CD4-positive, alpha-beta memory T cell (primary cell): Measurements from ENCODE around the gene CNTN4. TPM values are rescaled to one million over a fixed set of nuclear protein-coding genes. Genes with fewer than 3 reads are reported as not detected.

ENCODE experiments used
- CTCF ChIA-PET: fragments of 350-600 bp; sonication (Branson Sonifier 250); formaldehyde crosslinking; loops from one replicate; lab custom pipeline; 2021; ENCODE audit warnings: inconsistent platforms; ENCODE audit not compliant: partially characterized antibody; lab: Charles Lee
- POLR2A ChIA-PET: fragments of 350-600 bp; sonication (Branson Sonifier 250); formaldehyde crosslinking; loops from one replicate; lab custom pipeline; 2021; ENCODE audit not compliant: partially characterized antibody; lab: Charles Lee
- DNase-seq, 5 donors: peaks; one replicate each; pipeline versions ENCODE4 v3.0.0 to v3.0.0-alpha.2; 2020 to 2022; ENCODE audit warnings: mixed read lengths in 1 of 5
- H3K27ac ChIP-seq: one replicate; pipeline ENCODE4 v1.7.0; 2013; ENCODE audit warnings: low read depth, low read length
- H3K27me3 ChIP-seq: 2 replicates; pipeline ENCODE4 v1.7.0; 2013; ENCODE audit warnings: mild to moderate bottlenecking, low read length, moderate library complexity; ENCODE audit not compliant: insufficient read depth
- H3K36me3 ChIP-seq: 2 replicates; pipeline ENCODE4 v1.7.0; 2013; ENCODE audit warnings: mild to moderate bottlenecking, low read length, moderate library complexity; ENCODE audit not compliant: insufficient read depth
- H3K4me1 ChIP-seq: 2 replicates; pipeline ENCODE4 v1.7.0; 2013; ENCODE audit warnings: mild to moderate bottlenecking, low read length, moderate library complexity; ENCODE audit not compliant: insufficient read depth
- H3K4me3 ChIP-seq, 2 donors: one replicate each; pipeline ENCODE4 v1.7.0; 2013; ENCODE audit warnings: low read length in 2 of 2, mild to moderate bottlenecking in 1 of 2
- H3K9me3 ChIP-seq, 2 donors: one replicate each; pipeline ENCODE4 v1.7.0; 2013; ENCODE audit warnings: low read length in 2 of 2, control low read depth in 1 of 2; ENCODE audit not compliant: control insufficient read depth in 1 of 2
- H3K27ac Mint-ChIP-seq, 7 donors: one replicate each; pipeline ENCODE4 v1.8.0; 2020 to 2021; ENCODE audit warnings: mixed read lengths in 7 of 7, mild to moderate bottlenecking in 6 of 7, inconsistent platforms in 3 of 7, moderate library complexity in 3 of 7
- H3K27me3 Mint-ChIP-seq, 2 donors: one replicate each; pipeline ENCODE4 v1.8.0; 2020 to 2021; ENCODE audit warnings: mixed read lengths in 2 of 2
- H3K36me3 Mint-ChIP-seq, 2 donors: one replicate each; pipeline ENCODE4 v1.8.0; 2020 to 2021; ENCODE audit warnings: mixed read lengths in 2 of 2, inconsistent platforms in 1 of 2, mild to moderate bottlenecking in 1 of 2
- H3K4me1 Mint-ChIP-seq, 4 donors: one replicate each; pipeline ENCODE4 v1.8.0; 2020 to 2021; ENCODE audit warnings: mixed read lengths in 4 of 4, mild to moderate bottlenecking in 1 of 4
- H3K4me3 Mint-ChIP-seq, 8 donors: one replicate each; pipeline ENCODE4 v1.8.0; 2020 to 2021; ENCODE audit warnings: mixed read lengths in 8 of 8, mild to moderate bottlenecking in 7 of 8, moderate library complexity in 6 of 8, inconsistent platforms in 3 of 8
- H3K9me3 Mint-ChIP-seq, 8 donors: one replicate each; pipeline ENCODE4 v1.8.0; 2020 to 2021; ENCODE audit warnings: mixed read lengths in 8 of 8, mild to moderate bottlenecking in 5 of 8, inconsistent platforms in 3 of 8, moderate library complexity in 1 of 8
- intact Hi-C: fragments of 100-400 bp; cut with micrococcal nuclease; formaldehyde crosslinking; loops from one replicate; pipeline ENCODE4 v1.15.1; 2023
- polyA plus RNA-seq, 2 donors: library from polyadenylated mRNA; unstranded; fragments of 300-500 nt; fragmentation: Illumina TruSeq; gene quantifications; one replicate each; pipeline ENCODE4 v1.2.3, GENCODE V29; 2021
- total RNA-seq, 2 experiments: library from RNA; stranded (reverse); gene quantifications; one replicate each; pipeline ENCODE4 v1.2.3, GENCODE V29; 2021

CNTN4 gene
- total and polyA plus RNA-seq, 4 experiments from 2014 or later, result not detected

GRCh38 chr3:2452249-2452648, 353.6 kb downstream of the CNTN4 start:
- CTCF ChIA-PET, result no interaction called here
- no peak overlapping the region for H3K4me3 ChIP-seq
- Mint-ChIP-seq H3K4me1 (no peaks in the 10 kb centered on the region), H3K27ac (no peak overlapping the region), H3K9me3 (no peaks in the 10 kb centered on the region), H3K36me3 (no peaks in the 10 kb centered on the region), H3K27me3 (no peaks in the 10 kb centered on the region), H3K4me3 (no peak overlapping the region)
- H3K4me1 ChIP-seq, result no peaks in the 10 kb centered on the region
- H3K36me3 ChIP-seq, result no peaks in the 10 kb centered on the region
- POLR2A ChIA-PET, result no interaction called here
- H3K9me3 ChIP-seq, result no peaks in the 10 kb centered on the region
- intact Hi-C loops, result no loop called here
- DNase-seq, result no peak
- H3K27me3 ChIP-seq, result no peaks in the 10 kb centered on the region
- no peak overlapping the region for H3K27ac ChIP-seq

- no peaks in the 10 kb centered on the region for H3K36me3 ChIP-seq
- no peaks in the 10 kb centered on the region for H3K27me3 ChIP-seq
- POLR2A ChIA-PET, result no interaction called here
- Mint-ChIP-seq H3K4me1 (no peaks in the 10 kb centered on the region), H3K27ac (no peak overlapping the region), H3K27me3 (no peaks in the 10 kb centered on the region), H3K9me3 (no peaks in the 10 kb centered on the region), H3K36me3 (no peaks in the 10 kb centered on the region), H3K4me3 (no peak overlapping the region)
- no peaks in the 10 kb centered on the region for H3K9me3 ChIP-seq
- H3K4me3 ChIP-seq, result no peak overlapping the region
- no peak for DNase-seq
- intact Hi-C loops, result no loop called here
- no peak overlapping the region for H3K27ac ChIP-seq
- CTCF ChIA-PET, result no interaction called here
- no peaks in the 10 kb centered on the region for H3K4me1 ChIP-seq
These were observed 356.2 kb downstream of the CNTN4 start for GRCh38 chr3:2454865-2455264.

- POLR2A ChIA-PET, result no interaction called here
- H3K9me3 Mint-ChIP-seq, result no peaks in the 10 kb centered on the region
These were observed 358.1 kb downstream of the CNTN4 start for GRCh38 chr3:2456788-2457187.

GRCh38 chr3:2458816-2459215, 360.1 kb downstream of the CNTN4 start:
- no peaks in the 10 kb centered on the region for H3K9me3 Mint-ChIP-seq
- Histone ChIP-seq H3K27me3 (no peaks in the 10 kb centered on the region), H3K27ac (no peak overlapping the region), H3K4me1 (no peaks in the 10 kb centered on the region), H3K4me3 (no peak overlapping the region), H3K36me3 (no peaks in the 10 kb centered on the region), H3K9me3 (no peaks in the 10 kb centered on the region)
- H3K4me1 Mint-ChIP-seq, result no peaks in the 10 kb centered on the region
- no peak overlapping the region for H3K4me3 Mint-ChIP-seq
- H3K36me3 Mint-ChIP-seq, result no peaks in the 10 kb centered on the region
- intact Hi-C loops, result no loop called here
- POLR2A ChIA-PET, result no interaction called here
- no peak overlapping the region for H3K27ac Mint-ChIP-seq
- no peak for DNase-seq
- CTCF ChIA-PET, result no interaction called here
- no peaks in the 10 kb centered on the region for H3K27me3 Mint-ChIP-seq

More at GRCh38 chr3:2456788-2457187, 358.1 kb downstream of the CNTN4 start:
- no peak for DNase-seq
- intact Hi-C loops, result no loop called here
- H3K4me1 ChIP-seq, result no peaks in the 10 kb centered on the region
- no peaks in the 10 kb centered on the region for H3K4me1 Mint-ChIP-seq
- no peaks in the 10 kb centered on the region for H3K27me3 ChIP-seq
- H3K36me3 Mint-ChIP-seq, result no peaks in the 10 kb centered on the region
- H3K27me3 Mint-ChIP-seq, result no peaks in the 10 kb centered on the region
- H3K4me3 Mint-ChIP-seq, result no peak overlapping the region
- H3K27ac ChIP-seq, result no peak overlapping the region
- no peak overlapping the region for H3K27ac Mint-ChIP-seq
- H3K4me3 ChIP-seq, result no peak overlapping the region
- H3K36me3 ChIP-seq, result no peaks in the 10 kb centered on the region
- CTCF ChIA-PET, result no interaction called here
- no peaks in the 10 kb centered on the region for H3K9me3 ChIP-seq

GRCh38 chr3:2465842-2466241, 367.2 kb downstream of the CNTN4 start:
- no peaks in the 10 kb centered on the region for H3K4me1 ChIP-seq
- Mint-ChIP-seq H3K4me1 (no peaks in the 10 kb centered on the region), H3K4me3 (no peak overlapping the region), H3K27ac (no peak overlapping the region), H3K36me3 (no peaks in the 10 kb centered on the region), H3K27me3 (no peaks in the 10 kb centered on the region), H3K9me3 (peaks cover 0 to 2% (median 0%) of the 10 kb centered on the region in 8 donors)
- no peaks in the 10 kb centered on the region for H3K27me3 ChIP-seq
- POLR2A ChIA-PET, result no interaction called here
- H3K36me3 ChIP-seq, result no peaks in the 10 kb centered on the region
- H3K9me3 ChIP-seq, result no peaks in the 10 kb centered on the region
- no peak for DNase-seq
- intact Hi-C loops, result no loop called here
- no peak overlapping the region for H3K27ac ChIP-seq
- CTCF ChIA-PET, result no interaction called here
- no peak overlapping the region for H3K4me3 ChIP-seq

- H3K4me1 ChIP-seq, result no peaks in the 10 kb centered on the region
- H3K27ac Mint-ChIP-seq, result no peak overlapping the region
- POLR2A ChIA-PET, result no interaction called here
- H3K27me3 ChIP-seq, result no peaks in the 10 kb centered on the region
- H3K27me3 Mint-ChIP-seq, result no peaks in the 10 kb centered on the region
- H3K4me1 Mint-ChIP-seq, result no peaks in the 10 kb centered on the region
- no peak overlapping the region for H3K4me3 Mint-ChIP-seq
- no peak for DNase-seq
- CTCF ChIA-PET, result no interaction called here
- intact Hi-C loops, result no loop called here
- H3K36me3 Mint-ChIP-seq, result no peaks in the 10 kb centered on the region
- no peaks in the 10 kb centered on the region for H3K9me3 ChIP-seq
- H3K36me3 ChIP-seq, result no peaks in the 10 kb centered on the region
- no peak overlapping the region for H3K4me3 ChIP-seq
- H3K9me3 Mint-ChIP-seq, result peaks cover 0 to 2% (median 0%) of the 10 kb centered on the region in 8 donors
- H3K27ac ChIP-seq, result no peak overlapping the region
These were observed 370.1 kb downstream of the CNTN4 start for GRCh38 chr3:2468816-2469215.

- no peak overlapping the region for H3K4me3 ChIP-seq
- H3K4me1 Mint-ChIP-seq, result no peaks in the 10 kb centered on the region
- no peaks in the 10 kb centered on the region for H3K36me3 ChIP-seq
- no peaks in the 10 kb centered on the region for H3K4me1 ChIP-seq
- no peaks in the 10 kb centered on the region for H3K9me3 ChIP-seq
- intact Hi-C loops, result no loop called here
- H3K27ac Mint-ChIP-seq, result no peak overlapping the region
- peaks cover 0 to 4% (median under 1%) of the 10 kb centered on the region in 8 donors for H3K9me3 Mint-ChIP-seq
- no peaks in the 10 kb centered on the region for H3K27me3 Mint-ChIP-seq
- no peak overlapping the region for H3K4me3 Mint-ChIP-seq
- no peaks in the 10 kb centered on the region for H3K36me3 Mint-ChIP-seq
- no peak for DNase-seq
- ChIA-PET POLR2A (no interaction called here), CTCF (no interaction called here)
- H3K27ac ChIP-seq, result no peak overlapping the region
- no peaks in the 10 kb centered on the region for H3K27me3 ChIP-seq
These were observed 378.3 kb downstream of the CNTN4 start for GRCh38 chr3:2476996-2477395.

GRCh38 chr3:2477620-2478019, 379.0 kb downstream of the CNTN4 start:
- intact Hi-C loops, result no loop called here
- Mint-ChIP-seq H3K36me3 (no peaks in the 10 kb centered on the region), H3K4me3 (no peak overlapping the region), H3K9me3 (peaks cover 0 to 4% (median 0%) of the 10 kb centered on the region in 8 donors), H3K4me1 (no peaks in the 10 kb centered on the region), H3K27ac (no peak overlapping the region), H3K27me3 (no peaks in the 10 kb centered on the region)
- Histone ChIP-seq H3K27me3 (no peaks in the 10 kb centered on the region), H3K4me3 (no peak overlapping the region), H3K9me3 (no peaks in the 10 kb centered on the region), H3K4me1 (no peaks in the 10 kb centered on the region), H3K36me3 (no peaks in the 10 kb centered on the region), H3K27ac (no peak overlapping the region)
- ChIA-PET POLR2A (no interaction called here), CTCF (no interaction called here)
- no peak for DNase-seq
